Esophagus muscularis mucosa (tissue), 4 donors: ENCODE results near the gene RAPGEF2.
"Not testable (repeated sequence)": the region's sequence is repeated elsewhere in the genome, so short reads cannot be mapped to it uniquely, and the experiment has no call there.

ENCODE experiments used
- CTCF ChIP-seq, 3 experiments: fragments of 200-600 bp in 2 of 3; fragments of 450-650 bp in 1 of 3; sonication (generic) in 2 of 3; IDR thresholded peaks; one replicate each; pipeline ENCODE4 v1.5.1; 2017 to 2019; ENCODE audit warnings: antibody characterized with exemption in 3 of 3, mild to moderate bottlenecking in 2 of 3, moderate library complexity in 1 of 3
- EP300 ChIP-seq: sonication (generic); formaldehyde crosslinking; IDR thresholded peaks from one replicate; pipeline ENCODE4 v1.6.1; 2017; ENCODE audit warnings: antibody characterized with exemption
- POLR2A ChIP-seq: fragments of 450-650 bp; IDR thresholded peaks from one replicate; pipeline ENCODE4 v1.6.1; 2017; ENCODE audit warnings: antibody characterized with exemption, moderate library complexity, mild to moderate bottlenecking, low read depth
- POLR2AphosphoS5 ChIP-seq, 2 donors: sonication (generic); formaldehyde crosslinking; IDR thresholded peaks; one replicate each; pipeline ENCODE4 v1.6.1; 2017; ENCODE audit warnings: antibody characterized with exemption in 2 of 2

DNA sequence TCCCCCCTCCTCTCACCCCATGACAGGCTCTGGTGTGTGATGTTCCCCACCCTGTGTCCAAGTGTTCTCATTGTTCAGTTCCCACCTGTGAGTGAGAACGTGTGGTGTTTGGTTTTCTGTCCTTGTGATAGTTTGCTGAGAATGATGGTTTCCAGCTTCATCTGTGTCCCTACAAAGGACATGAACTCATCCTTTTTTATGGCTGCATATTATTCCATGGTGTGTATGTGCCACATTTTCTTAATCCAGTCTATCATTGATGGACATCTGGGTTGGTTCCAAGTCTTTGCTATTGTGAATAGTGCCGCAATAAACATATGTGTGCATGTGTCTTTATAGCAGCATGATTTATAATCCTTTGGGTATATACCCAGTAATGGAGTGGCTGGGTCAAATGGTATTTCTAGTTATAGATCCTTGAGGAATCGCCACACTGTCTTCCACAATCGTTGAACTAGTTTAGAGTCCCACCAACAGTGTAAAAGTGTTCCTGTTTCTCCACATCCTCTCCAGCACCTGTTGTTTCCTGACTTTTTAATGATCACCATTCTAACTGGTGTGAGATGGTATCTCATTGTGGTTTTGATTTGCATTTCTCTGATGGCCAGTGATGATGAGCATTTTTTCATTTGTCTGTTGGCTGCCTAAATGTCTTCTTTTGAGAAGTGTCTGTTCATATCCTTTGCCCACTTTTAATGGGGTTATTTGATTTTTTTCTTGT lies 81.2 kb downstream of the RAPGEF2 start:
- TF ChIP-seq CTCF (IDR thresholded peaks at IDR 0.05); EP300; POLR2A; POLR2AphosphoS5 (IDR thresholded peaks at IDR 0.05): not testable (repeated sequence)
